CD1c-positive myeloid dendritic cell (primary cell): Measurements from ENCODE around the gene LRIG1.

ENCODE experiments used
- DNase-seq: peaks from one replicate; pipeline ENCODE4 v3.0.0-alpha.2; 2016; ENCODE audit errors: extremely low spot score

Gene LRIG1

DNA sequence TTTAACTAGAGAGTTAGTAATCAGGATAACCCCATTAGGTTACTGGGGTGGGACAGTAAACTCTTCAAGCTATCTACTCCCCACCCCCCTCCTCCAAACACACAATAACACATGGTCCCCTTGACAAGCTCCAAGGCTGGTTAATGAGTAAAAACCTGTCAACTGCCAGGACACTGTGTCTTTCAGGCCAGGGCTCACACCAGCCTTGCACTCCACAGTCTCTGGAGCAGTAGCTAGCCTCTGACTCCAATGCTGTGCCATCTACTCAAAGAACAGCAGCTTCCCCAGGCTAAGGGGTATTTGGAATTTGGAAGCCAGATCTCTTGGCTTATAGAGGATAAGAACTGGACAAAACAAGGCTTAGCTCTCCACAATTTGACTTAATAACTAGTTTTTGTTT lies 115.8 kb downstream of the LRIG1 start:
- no peak for DNase-seq

DNA sequence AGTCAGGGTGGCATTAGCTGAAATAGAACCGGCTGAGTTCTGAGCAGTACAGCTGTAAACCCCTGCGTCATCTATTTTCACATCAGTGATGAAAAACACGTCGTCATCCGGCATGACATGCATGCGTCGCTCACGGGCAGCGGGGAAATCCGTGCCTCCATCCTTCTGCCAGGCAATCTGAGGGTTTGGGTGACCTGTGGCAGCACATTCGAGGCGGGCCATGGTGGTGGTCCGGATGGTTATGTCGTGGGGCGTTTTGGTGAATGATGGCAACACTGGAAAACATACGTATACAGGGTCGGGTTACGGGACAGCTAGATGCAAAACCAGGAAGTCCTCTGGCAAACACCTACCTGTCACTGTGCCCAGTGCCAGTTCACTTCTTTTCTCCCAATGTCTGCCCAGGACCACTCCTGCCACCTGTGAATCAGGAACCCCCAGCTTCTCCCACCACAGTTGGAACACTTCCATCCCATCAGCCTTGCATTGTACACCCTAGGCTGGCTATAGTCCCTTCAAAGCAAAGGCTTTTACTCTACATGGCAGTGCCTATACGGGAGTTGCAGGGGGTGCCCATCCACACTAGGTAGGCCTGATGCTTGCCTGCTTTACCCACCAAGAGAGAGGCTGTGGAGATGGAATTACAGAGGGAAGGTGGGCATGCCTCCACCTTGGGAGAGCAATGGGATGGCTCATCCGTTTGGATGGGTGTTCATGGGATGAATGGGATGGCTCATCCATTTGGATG lies 116.7 kb downstream of the LRIG1 start:
- no peak for DNase-seq

GRCh38 chr3:66383023-66383422 lies 117.8 kb downstream of the LRIG1 start:
- no peak for DNase-seq

DNA sequence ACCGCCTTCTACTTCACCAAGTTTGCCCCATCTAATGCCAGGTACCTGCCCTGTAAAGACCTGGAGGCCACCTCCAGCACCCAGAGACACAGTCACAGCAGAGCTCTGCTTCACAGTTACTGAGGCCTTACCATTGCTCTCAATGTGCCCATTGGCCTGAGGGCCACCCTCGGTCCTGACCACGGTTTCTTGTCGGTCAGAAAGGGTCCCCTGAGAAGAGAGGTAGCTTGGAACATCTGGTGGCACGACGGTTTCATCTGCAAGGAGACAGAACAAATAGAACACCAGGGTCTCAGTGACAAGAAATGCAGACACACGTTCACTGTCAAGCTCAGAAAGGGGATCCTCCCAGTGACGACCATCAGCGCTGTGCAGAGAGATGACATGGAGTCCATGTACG lies 118.7 kb downstream of the LRIG1 start:
- DNase-seq, result no peak

DNA sequence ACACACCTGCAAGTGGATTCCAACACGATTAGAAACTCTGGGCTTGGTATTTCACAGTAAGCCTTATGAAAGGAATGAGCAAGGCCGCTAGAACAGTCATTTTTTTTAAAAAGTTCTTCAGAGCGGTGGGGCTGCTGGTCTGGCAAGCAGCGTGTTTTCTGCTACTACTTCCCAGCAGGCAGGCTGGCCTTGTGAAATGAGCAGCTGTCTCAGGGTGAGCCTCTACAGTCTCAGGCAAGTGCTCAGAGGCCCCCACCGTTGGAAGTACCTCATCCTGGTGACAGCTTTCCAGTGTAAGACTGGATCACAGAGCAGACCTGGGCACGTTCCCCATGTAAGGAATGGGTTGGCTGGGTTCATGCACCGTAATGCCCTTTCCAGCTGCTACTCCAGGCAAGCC lies 119.2 kb downstream of the LRIG1 start:
- no peak for DNase-seq

- no peak for DNase-seq
These were observed 120.5 kb downstream of the LRIG1 start for GRCh38 chr3:66380200-66380932.

DNA sequence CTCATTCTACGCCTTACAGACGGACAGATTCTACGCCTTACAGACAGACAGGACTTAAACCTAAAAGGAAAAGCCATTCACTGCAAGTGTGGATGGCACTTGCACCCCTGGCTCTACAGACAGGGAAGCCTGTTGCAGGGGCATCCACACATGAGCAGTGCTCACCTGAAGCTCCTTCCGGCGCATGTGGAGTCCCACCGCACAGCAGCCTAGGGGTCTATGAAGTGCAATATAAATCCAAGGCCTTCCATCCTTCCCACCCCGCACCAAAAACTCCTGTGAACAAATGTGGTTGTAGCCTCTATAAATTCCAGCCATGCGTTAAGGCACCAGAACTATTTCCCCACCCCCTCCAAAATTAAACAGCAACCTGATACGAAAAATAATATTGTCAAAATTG lies 121.3 kb downstream of the LRIG1 start:
- DNase-seq, result no peak

DNA sequence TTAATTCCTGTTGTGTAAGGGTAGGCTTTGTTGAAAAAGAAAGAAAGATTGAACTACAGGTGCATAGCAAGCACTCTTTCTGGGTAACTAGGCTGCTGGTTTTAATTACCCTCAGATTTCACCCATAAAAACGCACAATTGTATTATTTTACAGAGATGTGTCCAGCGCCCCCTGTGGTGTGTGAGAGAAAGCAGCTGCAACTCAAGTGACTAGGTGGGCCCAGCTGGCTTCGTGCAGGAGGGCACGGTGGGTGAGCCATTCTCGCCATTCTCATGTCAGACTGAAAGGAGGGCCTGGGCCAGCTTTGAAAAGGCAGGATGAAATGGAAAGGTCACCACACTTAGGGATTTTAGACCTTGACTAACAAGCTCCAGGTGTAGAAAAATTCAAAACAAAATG lies 122.6 kb downstream of the LRIG1 start:
- peak; percentile 19 for DNase-seq

GRCh38 chr3:66377800-66378199 lies 123.0 kb downstream of the LRIG1 start:
- DNase-seq, result peak; percentile 9

GRCh38 chr3:66376568-66376967 lies 124.3 kb downstream of the LRIG1 start:
- DNase-seq, result no peak

DNA sequence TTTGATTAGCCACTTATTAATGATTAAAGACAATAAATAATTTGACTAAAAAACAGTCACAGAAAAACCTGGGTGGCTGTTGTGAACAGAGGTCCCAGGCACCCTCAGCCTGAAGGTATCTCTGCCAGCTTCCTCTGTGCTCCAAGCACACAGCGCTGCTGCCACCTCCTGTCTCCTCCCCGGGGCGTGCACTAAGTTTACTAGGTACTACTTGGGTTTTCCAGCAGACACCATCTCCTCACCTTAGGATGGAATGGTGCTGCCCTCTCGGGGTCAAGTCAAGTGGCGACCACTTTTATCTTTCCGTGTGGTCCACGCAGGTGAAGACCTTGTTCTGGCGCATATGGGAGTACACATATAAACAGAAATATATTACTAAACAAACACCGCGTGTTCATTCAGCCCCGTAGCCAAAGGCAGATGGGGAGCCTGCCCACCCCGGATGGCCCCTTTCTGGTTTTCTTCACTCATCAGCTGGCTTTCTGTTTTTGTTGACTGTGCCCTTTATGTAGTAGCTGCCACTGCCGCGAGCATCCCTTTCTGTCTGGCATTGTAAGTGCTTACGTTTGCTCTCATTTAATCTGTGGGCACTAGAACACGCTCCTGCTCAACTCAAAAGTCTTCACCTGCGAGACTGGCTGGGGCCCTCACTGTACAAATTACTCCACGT lies 128.0 kb downstream of the LRIG1 start:
- DNase-seq, result no peak

DNA sequence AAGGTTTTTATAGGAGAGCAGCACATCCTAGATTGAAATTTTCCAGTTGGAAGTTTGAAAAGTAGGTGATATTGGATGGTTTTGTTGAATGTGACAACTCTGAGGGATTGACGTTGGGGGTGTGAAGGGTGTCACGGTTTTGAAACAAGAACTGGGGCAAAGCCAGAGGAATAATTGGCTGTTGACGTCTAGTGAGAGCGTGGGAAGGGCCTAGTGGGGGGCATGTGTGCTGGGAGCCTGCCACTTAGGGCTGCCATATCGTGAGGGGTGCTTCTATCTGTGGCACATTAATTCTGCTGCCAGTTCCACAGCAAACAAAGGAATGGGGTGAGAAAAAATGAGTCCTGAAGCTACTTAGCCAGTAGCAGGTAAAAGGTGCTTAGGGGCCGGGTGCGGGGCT lies 129.4 kb downstream of the LRIG1 start:
- no peak for DNase-seq

- DNase-seq, result no peak
These were observed 130.6 kb downstream of the LRIG1 start for GRCh38 chr3:66370179-66370578.

DNA sequence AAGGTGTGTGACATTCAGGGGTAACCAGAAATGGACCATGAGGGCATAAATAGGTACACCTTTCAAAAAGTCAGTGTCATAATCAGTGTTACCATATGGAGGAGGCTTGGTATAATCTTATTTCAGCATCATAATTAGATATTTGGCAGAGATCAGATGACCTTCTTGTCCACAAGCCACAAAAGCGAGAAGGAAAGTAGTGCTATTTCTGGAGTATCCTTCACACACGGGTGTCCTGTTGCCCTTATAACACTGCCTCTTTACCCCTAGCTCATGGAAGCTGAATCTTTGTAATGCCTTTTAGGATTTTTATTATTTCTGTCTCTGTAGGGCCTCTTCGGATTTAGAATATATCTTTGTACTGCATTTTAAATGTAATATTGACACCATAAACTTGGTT lies 132.8 kb downstream of the LRIG1 start:
- DNase-seq, result no peak

- no peak for DNase-seq
These were observed 134.1 kb downstream of the LRIG1 start for GRCh38 chr3:66366747-66367146.

- DNase-seq, result no peak
These were observed 135.7 kb downstream of the LRIG1 start for GRCh38 chr3:66365080-66365479.

- DNase-seq, result no peak
These were observed 137.7 kb downstream of the LRIG1 start for GRCh38 chr3:66363148-66363547.

GRCh38 chr3:66362541-66362941 lies 138.3 kb downstream of the LRIG1 start:
- no peak for DNase-seq

DNA sequence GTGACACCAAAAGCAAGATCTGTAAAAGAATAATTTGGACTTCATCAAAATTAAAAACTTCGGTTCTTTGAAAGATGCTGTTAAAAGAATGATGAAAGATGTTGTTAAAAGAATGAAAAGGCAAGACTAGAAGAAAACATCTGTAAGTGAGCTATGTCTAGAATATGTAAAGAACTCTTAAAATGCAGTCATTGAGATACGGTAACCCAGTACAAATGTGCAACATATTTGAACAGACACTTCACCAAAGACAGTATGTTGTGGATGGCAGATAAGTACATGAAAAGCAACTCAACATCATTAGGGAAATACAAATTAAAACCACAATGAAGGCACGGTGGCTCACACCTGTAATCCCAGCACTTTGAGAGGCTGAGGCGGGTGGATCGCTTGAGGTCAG lies 139.5 kb downstream of the LRIG1 start:
- DNase-seq, result no peak

GRCh38 chr3:66355997-66356396 lies 144.8 kb downstream of the LRIG1 start:
- no peak for DNase-seq

GRCh38 chr3:66355394-66355793 lies 145.4 kb downstream of the LRIG1 start:
- no peak for DNase-seq

DNA sequence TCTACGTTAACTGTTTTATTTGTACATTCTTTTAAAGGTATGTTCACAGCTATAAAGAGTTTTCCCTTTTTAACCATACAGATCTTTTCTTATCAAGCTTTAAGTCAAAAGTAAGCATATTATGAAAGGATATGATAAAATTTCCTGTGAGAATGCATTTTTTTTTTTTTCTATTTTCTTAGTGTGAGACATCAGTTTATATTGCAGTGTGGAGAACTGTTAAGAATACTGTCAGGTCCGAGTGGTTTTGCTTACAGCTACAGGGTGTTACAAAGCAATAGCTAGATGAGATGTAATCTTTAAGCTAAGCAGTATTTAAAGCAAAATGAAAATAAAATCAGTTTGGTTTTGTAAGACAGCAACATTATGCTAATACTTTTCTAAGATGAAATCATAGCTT lies 146.8 kb downstream of the LRIG1 start:
- no peak for DNase-seq

GRCh38 chr3:66353530-66353929 lies 147.3 kb downstream of the LRIG1 start:
- no peak for DNase-seq
